ENCODE data around the gene NPAS3. TPM values are rescaled to one million over a fixed set of nuclear protein-coding genes. Genes with fewer than 3 reads are reported as not detected.
A peak's percentile ranks its signal among the peaks of the same experiment; 100 is the strongest.

NPAS3 gene
- total RNA-seq, 2 donors from 2014 or later, result 2.4 TPM

DNA sequence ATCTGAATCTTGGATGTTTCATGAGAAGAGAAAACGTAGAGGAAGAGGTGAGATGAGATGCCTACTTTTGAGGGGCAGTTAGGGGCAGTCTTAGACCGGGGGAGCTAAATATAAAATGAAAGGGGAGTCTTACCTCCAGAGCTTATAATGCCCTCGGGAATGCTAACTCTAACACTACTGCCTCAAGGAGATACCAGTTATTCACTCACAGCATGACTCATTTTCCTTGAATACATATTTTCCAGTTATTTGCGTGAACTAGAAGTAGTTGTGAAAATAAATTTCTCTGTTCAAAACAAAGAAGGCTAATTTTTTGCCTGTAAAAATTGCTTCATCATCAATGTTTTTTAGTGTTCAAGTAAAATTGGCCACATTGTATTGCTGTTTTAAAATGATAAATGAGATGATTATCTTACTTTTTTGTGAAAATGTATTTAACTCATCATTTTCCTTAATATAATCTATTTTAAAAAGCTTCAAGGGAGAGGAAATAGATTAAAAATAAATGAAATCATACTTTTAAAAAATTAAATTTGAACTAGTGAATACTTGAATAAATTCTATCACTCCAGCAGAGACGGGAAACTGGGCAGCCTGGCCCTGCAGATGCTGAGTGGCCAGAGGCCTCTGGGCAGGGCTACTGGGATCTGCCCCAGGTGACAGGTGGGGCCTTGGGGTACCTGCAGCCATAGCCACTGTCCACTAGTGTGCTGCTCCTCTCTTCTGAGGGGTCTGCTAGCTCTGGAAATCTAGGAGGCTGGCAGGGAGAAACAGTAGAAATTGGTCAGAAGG, 672.9 kb downstream of the NPAS3 start:
- ATAC-seq, result no peak
- intact Hi-C loops (cut with DNase I), result no loop called here

DNA sequence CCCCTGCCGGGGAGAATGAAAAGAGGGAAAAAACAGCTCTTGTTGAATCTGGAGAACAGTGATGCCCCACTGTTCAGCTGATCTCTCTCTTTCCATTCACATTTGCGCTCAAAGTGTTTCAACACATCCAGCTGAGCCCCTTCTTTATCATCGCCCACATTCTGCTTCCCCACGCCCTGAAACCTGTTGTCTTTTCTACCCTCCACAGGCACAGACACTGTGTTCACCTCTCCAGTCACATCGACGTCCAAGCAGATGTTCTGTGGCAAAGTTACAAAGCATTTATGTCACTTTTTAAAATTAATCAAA, 673.5 kb downstream of the NPAS3 start:
- intact Hi-C loops (cut with DNase I), result no loop called here
- no peak for DNase-seq
- ATAC-seq, result no peak

More for the DNA sequence above, 672.9 kb downstream of the NPAS3 start:
- DNase-seq, result no peak

DNA sequence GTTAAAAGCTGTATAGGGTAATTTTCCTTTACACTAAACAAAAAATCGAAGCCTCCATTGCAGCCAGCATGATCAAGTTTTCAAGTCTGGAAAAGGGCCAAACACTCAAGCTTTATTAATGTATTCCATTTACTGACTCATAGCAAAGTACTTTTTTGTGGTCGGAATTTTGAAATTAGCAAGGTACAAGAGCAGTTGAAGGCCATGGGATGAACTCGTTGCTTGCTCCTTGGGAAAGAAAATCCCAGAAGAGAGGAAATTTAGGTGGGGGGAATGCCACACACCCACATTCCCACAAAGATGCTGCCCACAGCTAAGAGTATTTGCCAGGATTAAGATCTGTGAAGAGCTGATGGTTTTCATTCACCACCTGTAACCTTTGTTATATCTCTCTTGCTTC, 678.5 kb downstream of the NPAS3 start:
- ATAC-seq (no peak), DNase-seq (no peak)
- intact Hi-C loops (cut with DNase I), result no loop called here

DNA sequence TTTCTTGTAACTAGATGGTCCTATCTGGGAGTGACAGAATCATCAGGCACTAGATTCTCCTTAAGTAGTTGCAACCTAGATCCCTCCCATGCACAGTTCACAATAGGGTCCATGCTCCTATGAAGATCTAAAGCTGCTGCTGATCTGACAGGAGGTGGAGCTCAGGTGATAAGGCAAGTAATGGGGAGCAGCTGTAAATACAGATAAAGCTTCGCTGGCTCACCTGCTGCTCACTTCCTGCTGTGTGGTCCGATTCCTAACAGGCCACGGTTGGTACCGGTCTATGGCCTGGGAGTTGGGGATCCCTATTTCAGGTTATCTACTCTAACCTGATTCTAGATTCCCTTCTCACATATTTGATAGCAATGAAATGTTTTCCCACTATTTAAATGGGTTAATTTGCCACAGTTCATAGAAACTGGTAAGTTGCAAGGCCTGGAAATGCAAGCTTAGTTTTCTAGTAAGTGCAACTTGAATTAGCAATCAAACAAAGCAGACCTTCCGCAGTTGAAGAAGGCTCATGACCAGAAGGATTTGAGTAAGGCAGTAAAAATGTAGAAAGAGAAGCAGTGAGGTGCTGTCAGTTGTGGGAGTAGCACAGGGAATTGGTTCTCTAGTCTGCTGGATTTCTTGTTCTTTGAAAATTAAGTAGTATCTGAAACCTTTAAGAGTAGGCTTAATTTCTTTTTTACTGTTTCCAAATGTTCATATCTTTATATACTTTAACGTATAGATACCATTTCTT, 679.9 kb downstream of the NPAS3 start:
- ATAC-seq, result no peak
- intact Hi-C loops (cut with DNase I), result no loop called here

DNA sequence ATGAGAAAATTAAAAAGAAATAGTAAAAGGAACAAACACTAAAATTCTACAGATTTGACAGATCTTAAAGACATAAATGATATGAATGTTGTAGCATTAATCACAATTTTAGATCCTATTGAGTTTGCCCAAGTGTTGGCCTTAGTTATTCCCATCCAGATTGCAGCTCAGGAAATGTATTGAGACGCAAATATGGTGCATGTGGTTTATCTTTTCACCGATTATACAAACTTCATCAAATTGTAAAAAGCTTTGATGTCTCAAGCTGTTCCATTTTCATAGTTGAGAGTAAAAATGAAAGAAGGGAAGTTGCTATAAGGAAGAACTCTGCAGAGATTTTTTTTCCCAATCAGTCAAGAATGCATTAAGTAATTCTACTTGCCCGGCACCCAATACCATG, 683.8 kb downstream of the NPAS3 start:
- DNase-seq, result no peak
- no peak for ATAC-seq
- intact Hi-C loops (cut with DNase I), result no loop called here

More for the DNA sequence above, 679.9 kb downstream of the NPAS3 start:
- DNase-seq, result no peak

DNA sequence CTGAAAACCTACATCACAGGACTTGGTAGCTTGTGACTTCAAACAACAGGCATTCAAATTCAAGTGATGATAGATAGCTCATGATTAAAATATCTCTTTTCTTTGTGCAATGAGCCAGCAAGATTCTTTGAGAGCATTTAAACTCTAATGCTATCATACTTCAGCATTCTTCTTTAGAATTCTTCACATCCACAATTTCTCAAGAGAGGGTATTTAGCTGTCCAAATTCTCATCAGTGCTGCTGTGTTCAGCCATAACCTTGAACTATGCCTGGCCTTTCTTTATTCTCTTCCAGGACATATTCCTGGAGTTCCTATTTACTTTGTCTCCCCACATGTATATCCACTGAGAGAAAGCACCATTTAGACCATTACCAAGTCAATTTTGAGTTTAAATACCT, 691.1 kb downstream of the NPAS3 start:
- intact Hi-C loops (cut with DNase I), result no loop called here
- no peak for ATAC-seq
- DNase-seq, result no peak

DNA sequence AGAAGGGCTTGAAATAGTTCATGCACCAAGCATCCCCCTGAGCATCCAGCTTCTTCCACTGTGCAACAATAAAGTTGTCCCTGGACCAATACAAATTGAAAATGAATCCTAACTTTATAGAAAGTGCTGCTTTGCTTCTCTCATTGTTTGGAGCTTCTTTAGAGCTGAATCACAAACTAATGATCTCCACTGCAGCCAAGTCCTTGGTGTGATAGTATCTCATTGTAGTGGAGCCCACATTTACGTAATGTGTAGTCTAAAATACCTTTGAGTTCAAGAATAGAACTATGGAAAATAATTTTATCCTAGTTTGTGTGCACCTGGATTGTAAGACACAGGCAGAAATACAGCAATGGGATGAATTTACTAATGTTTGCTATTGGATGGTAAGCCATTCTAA, 692.3 kb downstream of the NPAS3 start:
- DNase-seq, result no peak
- no peak for ATAC-seq
- intact Hi-C loops (cut with DNase I), result no loop called here

DNA sequence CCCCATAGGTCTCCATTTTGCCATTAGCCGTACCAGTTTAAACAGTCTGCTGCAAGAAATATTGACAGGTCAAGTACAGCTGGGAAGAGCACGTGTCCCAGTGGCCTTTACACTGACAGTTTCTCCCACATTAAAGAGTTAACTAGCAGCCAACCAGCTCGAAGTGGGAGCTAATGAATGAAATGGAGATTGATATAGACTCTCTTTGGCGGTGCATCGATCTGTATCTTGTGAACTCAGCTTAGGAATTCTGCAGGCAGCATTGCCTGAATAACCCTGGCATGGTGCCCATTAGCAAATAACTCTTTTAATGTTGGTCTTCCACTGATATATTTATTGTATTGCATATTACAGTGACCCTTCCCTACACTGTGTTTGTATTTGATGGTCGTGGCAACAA, 692.8 kb downstream of the NPAS3 start:
- intact Hi-C loops (cut with DNase I), result no loop called here
- no peak for ATAC-seq
- DNase-seq, result no peak

DNA sequence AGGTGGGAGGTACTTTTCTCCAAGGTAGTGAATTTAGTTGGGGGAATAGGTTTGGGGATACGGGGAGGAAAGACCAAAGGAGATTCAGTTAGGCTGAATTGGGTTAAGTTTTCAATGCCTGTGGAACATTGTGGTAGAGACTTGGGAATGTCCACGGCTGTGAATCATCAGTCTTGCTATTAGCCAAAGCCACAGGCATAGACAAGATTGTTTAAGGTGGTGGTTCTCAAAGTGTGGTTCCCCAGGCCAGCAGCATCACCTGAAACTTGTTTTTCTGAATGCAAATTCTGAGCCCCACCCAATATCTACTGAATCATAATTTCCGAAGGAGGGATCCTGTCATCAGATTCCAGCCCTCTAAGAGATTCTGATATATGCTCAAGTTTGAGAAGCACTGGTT, 696.0 kb downstream of the NPAS3 start:
- ATAC-seq, result no peak
- intact Hi-C loops (cut with DNase I), result no loop called here
- no peak for DNase-seq

DNA sequence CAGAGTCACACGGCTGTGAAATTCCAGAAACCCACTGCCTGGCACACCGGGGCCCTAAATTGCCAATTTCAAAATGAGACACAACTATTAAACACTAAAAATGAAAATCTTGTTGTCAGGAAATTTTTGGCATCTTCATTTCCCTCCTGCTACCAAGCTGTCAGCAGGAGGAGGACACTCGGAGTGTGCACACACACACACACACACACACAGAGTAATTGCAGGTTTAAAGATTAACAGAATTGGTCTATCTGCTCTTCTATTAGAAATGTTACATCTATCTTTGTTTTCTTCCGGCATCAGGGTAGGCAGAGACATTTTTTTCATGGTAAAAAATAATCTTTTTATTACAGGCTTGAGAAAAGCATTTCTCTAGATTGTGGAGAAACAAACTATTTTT, 698.0 kb downstream of the NPAS3 start:
- intact Hi-C loops (cut with DNase I), result no loop called here
- ATAC-seq (no peak), DNase-seq (no peak)

DNA sequence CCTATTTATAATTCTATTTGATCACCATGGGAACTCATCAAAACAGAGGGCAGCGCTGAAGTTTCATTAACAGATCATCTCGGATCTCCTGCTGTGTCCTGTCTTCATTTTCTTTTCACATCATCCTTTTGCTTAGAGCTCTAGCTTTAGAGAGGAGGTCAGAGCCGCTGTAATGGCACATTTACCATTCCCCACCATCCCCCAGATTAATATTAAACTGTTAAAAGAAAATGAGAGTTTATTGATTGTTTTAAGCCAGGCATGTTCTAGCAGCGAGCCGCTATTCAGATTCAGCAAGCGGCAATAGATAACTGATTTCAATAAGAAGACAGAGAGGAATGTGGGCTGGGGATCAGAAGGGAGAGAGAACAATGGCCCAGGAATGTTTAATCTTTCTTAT, 703.4 kb downstream of the NPAS3 start:
- DNase-seq (no peak), ATAC-seq (no peak)
- intact Hi-C loops (cut with DNase I), result no loop called here

DNA sequence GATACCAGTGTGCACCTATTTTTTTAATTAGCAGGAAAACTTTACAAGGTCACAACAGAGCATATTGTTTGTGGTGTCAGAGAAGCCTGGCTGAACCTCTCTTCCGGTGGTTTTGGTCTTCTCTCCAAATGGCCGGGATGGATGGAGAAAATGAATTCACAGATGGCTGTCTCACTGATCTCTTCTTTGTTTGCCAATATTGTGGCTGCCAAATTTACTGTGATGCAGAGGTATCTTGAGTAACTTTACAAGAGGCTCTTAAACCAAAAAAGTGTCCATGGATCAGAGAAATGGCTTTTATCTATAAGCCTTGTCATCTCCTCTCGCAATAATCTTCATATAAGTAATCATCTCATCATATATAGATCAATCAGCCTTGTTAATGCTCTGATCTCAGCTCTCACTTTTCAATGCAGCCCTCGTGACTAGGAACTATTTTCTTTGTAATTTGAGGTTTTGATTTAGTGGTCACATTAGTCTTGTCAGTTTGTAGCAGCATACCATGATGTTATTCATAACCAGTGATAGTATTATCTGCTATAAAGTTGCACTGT, 704.1 kb downstream of the NPAS3 start:
- ATAC-seq, result no peak
- DNase-seq, result no peak
- intact Hi-C loops (cut with DNase I), result no loop called here

DNA sequence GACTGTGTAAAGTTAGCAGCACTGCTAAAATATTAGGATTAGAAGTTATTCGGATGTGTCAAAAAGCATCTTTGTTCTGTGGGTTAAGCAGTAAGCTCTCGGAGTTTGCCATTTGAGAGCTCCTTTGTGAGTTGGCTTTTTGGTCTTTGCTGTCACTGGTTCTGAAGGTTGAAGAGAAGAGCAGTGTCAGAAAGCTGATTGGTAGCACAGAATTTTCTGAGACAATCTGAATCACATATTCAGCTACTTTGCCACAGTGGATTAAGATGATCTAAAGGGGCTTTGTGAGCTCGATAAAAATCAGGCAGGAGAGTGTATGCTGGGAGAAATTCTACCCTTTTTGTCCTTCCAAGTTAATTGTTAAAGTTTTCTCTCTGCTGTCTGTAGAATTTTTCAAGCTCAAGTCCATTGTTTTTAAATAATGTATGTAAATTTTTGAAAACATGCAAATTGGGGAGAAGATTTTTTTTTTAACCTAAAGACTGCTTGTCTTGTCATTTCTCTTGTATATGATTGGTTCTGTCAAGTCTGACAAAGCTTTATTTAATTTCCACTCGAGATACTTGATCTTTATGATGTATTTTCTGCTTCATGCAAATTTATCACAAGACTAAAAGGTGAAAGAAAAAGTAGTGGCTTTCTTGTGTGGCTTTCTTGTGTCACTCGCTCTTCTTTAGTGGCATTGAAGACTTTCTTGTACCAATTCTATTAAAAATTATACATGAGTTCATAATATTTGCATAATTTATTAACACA, 704.9 kb downstream of the NPAS3 start:
- intact Hi-C loops (cut with DNase I), result no loop called here
- DNase-seq (no peak), ATAC-seq (no peak)

DNA sequence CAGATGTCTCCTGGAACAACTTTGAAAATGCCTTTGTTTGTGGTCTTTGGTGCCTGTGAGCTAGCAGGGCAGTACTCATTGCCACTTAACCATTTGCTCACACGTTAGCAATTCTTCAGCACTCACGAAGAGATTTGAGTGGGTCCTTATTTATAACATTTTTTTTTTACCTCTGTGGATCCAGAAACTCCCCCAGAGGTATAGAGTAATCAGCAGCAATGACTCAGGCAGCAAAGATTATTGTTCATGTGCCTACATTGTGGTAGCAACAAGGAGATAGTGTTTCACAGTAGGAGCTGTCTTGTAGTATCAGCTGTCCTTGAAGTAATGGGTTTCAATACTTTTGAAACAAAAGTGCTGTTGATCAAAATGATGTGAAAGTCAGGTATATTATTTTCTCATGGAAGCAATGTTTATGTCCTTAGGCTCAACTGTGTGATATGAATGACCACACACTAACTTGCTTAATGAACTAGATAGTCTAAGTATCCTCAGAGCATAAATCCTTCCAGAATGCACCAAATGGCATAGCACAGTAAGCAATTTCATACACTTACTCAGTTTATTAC, 708.1 kb downstream of the NPAS3 start:
- intact Hi-C loops (cut with DNase I), result no loop called here
- DNase-seq (no peak), ATAC-seq (peak in 1 of 2 donors; percentile 36)

DNA sequence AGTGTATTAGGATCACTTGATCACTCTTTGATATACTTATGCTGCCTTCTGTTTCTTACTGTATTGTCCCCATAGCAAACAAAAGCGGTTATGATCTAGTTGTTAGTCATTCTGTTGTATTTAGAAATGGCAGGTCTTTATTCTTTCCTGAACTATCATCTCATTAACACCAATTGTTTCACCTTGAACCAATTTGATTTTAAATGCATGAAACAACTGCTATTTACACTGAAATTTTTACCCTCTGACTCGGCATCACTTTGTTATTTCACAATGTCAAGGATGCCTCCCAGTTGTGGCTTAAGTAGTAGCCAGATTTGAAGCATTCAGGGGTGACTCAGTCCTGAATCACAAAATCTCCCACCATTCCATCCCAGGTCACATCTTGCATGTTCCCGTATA, 708.7 kb downstream of the NPAS3 start:
- DNase-seq (no peak), ATAC-seq (peak in 1 of 2 donors; percentile 91)
- intact Hi-C loops (cut with DNase I), result no loop called here

DNA sequence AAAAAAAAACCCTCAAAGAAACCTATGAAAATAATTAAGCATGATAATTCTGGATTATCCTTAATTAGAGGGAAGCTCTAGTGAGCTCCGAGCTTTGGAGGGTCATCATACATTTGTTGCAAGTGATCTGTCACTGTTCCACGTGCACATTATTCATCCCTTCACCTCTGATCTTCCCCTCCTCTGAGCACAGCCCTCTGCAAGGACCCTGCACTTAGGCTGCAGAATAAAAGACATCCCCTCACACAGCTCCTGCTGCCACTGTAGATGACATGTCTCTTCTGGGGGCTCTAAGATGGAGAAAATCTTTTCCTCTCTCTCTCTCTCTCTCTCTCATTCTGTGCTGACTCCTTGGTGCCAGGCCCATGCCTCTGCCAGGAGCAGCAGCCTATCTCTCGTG, 711.8 kb downstream of the NPAS3 start:
- intact Hi-C loops (cut with DNase I), result no loop called here
- ATAC-seq, result no peak
- DNase-seq, result no peak

DNA sequence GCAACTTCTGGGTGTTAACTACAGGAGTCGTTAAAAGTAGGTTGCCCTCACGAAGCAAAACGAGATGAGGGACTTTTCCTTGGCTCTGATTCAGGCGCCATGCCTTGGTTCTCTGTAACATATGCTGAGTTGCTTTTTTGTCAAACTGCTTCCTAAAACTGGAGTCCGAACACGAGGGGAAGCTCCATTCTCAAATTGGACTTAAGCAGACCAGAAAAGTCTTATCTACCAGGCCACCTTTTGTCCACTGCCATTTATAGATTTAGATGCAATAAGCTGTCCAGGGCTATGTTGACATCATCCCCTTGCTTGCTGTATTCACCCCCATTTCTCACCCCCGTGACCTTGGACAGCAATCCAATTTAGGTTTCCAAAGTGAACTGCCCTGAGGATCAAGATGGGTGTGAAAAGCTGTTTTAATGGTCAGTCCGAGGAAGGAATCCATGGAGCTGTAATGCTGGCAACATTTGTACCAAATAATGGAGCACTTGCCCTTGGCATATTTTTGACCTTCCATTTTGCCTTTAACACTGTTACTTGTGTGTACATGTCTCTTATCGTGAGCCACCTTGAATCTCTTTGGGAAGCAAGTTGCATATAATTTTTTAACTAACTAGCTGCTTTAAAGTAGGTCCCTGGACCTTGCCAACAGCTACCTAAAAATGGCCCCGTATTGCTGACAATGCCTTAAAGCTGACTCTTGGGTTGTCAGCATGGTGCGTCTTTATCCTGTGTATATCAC, 714.1 kb downstream of the NPAS3 start:
- DNase-seq (no peak), ATAC-seq (no peak)
- intact Hi-C loops (cut with DNase I), result no loop called here

DNA sequence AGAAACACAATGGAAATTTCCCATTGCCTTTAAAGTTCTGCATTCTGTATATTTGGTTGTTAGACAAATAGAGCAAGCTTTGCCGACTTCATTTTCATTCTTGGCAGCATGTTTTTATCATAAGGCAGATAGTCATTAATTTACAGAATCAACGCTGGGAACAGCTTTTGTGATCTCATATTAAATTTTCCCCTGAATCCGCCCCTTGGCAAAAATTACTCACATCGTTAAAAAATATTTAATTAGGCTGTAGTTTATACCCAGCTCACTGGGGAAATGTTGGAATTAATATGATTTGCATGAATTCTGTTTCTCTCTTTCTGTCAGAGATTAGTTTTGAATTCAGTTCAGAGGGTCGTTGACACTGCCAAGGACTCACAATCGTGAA, 714.6 kb downstream of the NPAS3 start:
- DNase-seq (no peak), ATAC-seq (no peak)
- intact Hi-C loops (cut with DNase I), result no loop called here

DNA sequence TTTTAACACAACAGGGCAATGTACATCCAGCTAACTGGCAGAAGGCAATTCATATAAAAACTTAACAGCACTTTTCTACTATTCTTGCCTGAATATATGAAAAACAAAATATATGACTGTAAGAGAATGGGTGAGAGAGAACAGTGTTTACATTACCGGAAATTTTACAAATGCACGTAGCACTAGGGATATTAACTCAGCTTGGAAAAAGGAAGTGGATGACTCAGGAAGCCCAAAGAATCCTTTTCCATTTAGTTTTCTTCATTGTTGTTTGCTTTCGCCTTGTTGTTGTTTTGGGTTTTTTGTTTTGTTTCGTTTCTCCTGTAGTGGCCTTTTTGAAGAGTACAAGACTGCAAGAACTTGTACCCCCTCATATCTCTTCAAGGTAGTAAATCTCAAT, 716.7 kb downstream of the NPAS3 start:
- intact Hi-C loops (cut with DNase I), result no loop called here
- no peak for ATAC-seq
- no peak for DNase-seq

Data from left cardiac atrium (tissue), 4 donors.